Heart right ventricle (tissue), 16 donors: ENCODE measurements around the gene PAN2. TPM values are rescaled to one million over a fixed set of nuclear protein-coding genes. Genes with fewer than 3 reads are reported as not detected.
A peak's percentile ranks its signal among the peaks of the same experiment; 100 is the strongest.

Experiments
- ATAC-seq, 8 donors: fragments of 200-7000 bp; cut with Tn5 transposase; one replicate each; pipeline ENCODE4 v1.9.1; 2020; ENCODE audit warnings: mild to moderate bottlenecking in 8 of 8, moderate library complexity in 8 of 8, moderate number of reproducible peaks in 1 of 8
- DNase-seq, 2 donors: peaks; one replicate each; pipeline ENCODE4 v3.0.0-alpha.2; 2020
- H3K27ac ChIP-seq, 10 donors: fragments of 200-600 bp; sonication (generic) in 2 of 10; one replicate each; pipeline versions ENCODE4 v1.5.0 to v1.8.0; 2020 to 2022; ENCODE audit warnings: mild to moderate bottlenecking in 3 of 10
- H3K27me3 ChIP-seq, 7 donors: fragments of 200-600 bp; one replicate each; pipeline ENCODE4 v1.8.0; 2021 to 2022; ENCODE audit warnings: mild to moderate bottlenecking in 2 of 7
- H3K36me3 ChIP-seq, 9 donors: fragments of 200-600 bp; sonication (generic) in 1 of 9; one replicate each; pipeline versions ENCODE4 v1.5.0 to v1.8.0; 2020 to 2022; ENCODE audit warnings: mild to moderate bottlenecking in 2 of 9
- H3K4me1 ChIP-seq, 9 donors: fragments of 200-600 bp; sonication (generic) in 1 of 9; one replicate each; pipeline versions ENCODE4 v1.5.0 to v1.8.0; 2020 to 2022; ENCODE audit warnings: mild to moderate bottlenecking in 4 of 9
- H3K4me3 ChIP-seq, 10 donors: fragments of 200-600 bp; sonication (generic) in 2 of 10; one replicate each; pipeline versions ENCODE4 v1.5.0 to v1.8.0; 2020 to 2022; ENCODE audit warnings: mild to moderate bottlenecking in 7 of 10, moderate library complexity in 2 of 10
- H3K9me3 ChIP-seq, 11 donors: fragments of 200-600 bp in 10 of 11; sonication (generic) in 2 of 11; one replicate each; pipeline versions ENCODE4 v1.5.0 to v1.8.0; 2013 to 2022; ENCODE audit warnings: mild to moderate bottlenecking in 2 of 11, control low read depth in 1 of 11, moderate library complexity in 1 of 11
- CTCF ChIP-seq, 9 donors: fragments of 200-600 bp; sonication (generic) in 2 of 9; IDR thresholded peaks; one replicate each; pipeline versions ENCODE4 v1.5.0 to v1.8.0; 2021 to 2022; ENCODE audit warnings: antibody characterized with exemption in 9 of 9, mild to moderate bottlenecking in 5 of 9, moderate library complexity in 1 of 9
- WGBS, 2 donors: extraction: QIAGEN DNeasy Blood & Tissue Kit; methylation state at CpG; one replicate each; pipeline ENCODE4 v1.1.7; 2013; ENCODE audit warnings: inconsistent platforms in 1 of 2; 5-methylcytosine and 5-hydroxymethylcytosine counted together
- intact Hi-C, 10 donors: fragments of 100-400 bp; cut with DNase I; formaldehyde crosslinking; loops; one replicate each; pipeline versions ENCODE4 v1.11.1 to v1.14.2; 2022
- polyA plus RNA-seq, 2 donors: library from polyadenylated mRNA; stranded (reverse); fragments of 200-250 nt; gene quantifications; one replicate each; pipeline ENCODE4 v1.2.3, GENCODE V29; 2013
- total RNA-seq, 10 donors: library from RNA; stranded (reverse); fragmentation: NEBNext Ultra II Directional in 3 of 10; extraction: Animal tissue kit (Norgen Biotek cat#: 25700) in 3 of 10; gene quantifications; one replicate each; pipeline versions ENCODE4 v1.2.1 to v1.2.4, GENCODE V29; 2021 to 2023
- donor health status: Arrhythmogenic right ventricular cardiomyopathy.
- donor health status: ischemic (EF 13 %, LVEDD 7.1; RV severe dilation, severe dysfunction).
- donor health status: healthy with polysubstance abuse.
- donor health status: DM: no; HTN: yes; CAD: no.
- donor health status: DM: no; HTN: no; CAD: no.
- donor health status: ischemic (EF 25% LVEDD 6.9; RV normal size, moderate dysfunction).
- donor health status: ischemic (EF 25% LVEDD 5.7; RV mildly dilated, moderate dysfunction).
- donor health status: healthy.
- donor health status: DM: yes; HTN: yes; CAD: no.
- donor health status: Ischemic cardiomyopathy.
- donor health status: ischemic (EF 35%, LVEDD 5.7; RV mildly dilated, moderate dysfunction).
- donor health status: nonischemic (EF 11% LVEDD 7.7; RV severe dilation, severe dysfunction).
- donor health status: DM: yes; HTN: yes; CAD: no.
- donor health status: PGD.
- donor health status: ischemic (EF 29% LVEDD 5.4; RV normal size, mild dysfunction).
- donor health status: nonischemic (EF 23%, LVEDD 6.1; RV moderate dilation, normal function).

PAN2 gene
- total and polyA plus RNA-seq, 12 donors, result 20.6 to 85.3 (median 38.1) TPM

GRCh38 chr12:56341616-56342015 is 7.8 kb upstream of the PAN2 start:
- no peak overlapping the region for H3K4me3 ChIP-seq
- H3K9me3 ChIP-seq, result no peaks in the 10 kb centered on the region
- H3K27ac ChIP-seq, result no peak overlapping the region
- no peak for DNase-seq
- 45 to 50% methylated on average over 1 of the region's 1 CpG for WGBS, 2 donors
- H3K27me3 ChIP-seq, result no peaks in the 10 kb centered on the region
- peaks cover 0 to 27% (median 0%) of the 10 kb centered on the region in 9 donors for H3K4me1 ChIP-seq
- H3K36me3 ChIP-seq, result peaks cover 0 to 63% (median 38%) of the 10 kb centered on the region in 9 donors
- intact Hi-C loops, result loop anchor here in 1 of 10 donors (10.0 kb wide), 1 partner anchor 123 kb away; the partner anchor contains the start of gene SPRYD4
- no peak for TF ChIP-seq CTCF (IDR thresholded peaks at IDR 0.05)
- no peak for ATAC-seq

DNA sequence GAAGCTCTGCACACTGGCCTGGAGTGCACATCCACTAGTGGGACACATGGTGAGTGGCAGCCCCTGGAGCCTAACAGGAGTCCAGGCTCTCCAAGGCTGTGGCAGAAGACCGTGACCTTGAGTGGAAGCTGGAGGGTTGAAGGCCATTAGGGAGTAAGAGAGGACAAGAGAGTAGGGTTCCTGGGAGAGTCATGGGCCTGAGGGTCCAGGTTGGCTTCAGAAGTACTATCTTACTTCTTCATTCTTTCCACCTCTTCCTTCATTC is 5.3 kb upstream of the PAN2 start:
- 91 to 94% methylated on average over 1 of the region's 1 CpG for WGBS, 2 donors
- Histone ChIP-seq H3K27ac (peak overlapping the region in 1 of 10 donors; percentile 86), H3K4me3 (no peak overlapping the region), H3K9me3 (no peaks in the 10 kb centered on the region), H3K4me1 (peaks cover 0 to 33% (median 3%) of the 10 kb centered on the region in 9 donors), H3K36me3 (peaks cover 0 to 37% (median 20%) of the 10 kb centered on the region in 9 donors), H3K27me3 (no peaks in the 10 kb centered on the region)
- intact Hi-C loops, result loop anchor here in 4 of 10 donors (10.0 kb wide), 2 partner anchors 126 to 256 kb away; partner anchors contain the start of gene SPRYD4 (in 4 of the 4)
- no peak for TF ChIP-seq CTCF (IDR thresholded peaks at IDR 0.05)
- DNase-seq, result no peak
- ATAC-seq, result no peak

GRCh38 chr12:56338308-56339157 is 4.7 kb upstream of the PAN2 start, which contains the start of gene IL23A:
Gene IL23A (plus strand): TSS chr12:56338884. CDS start chr12:56339045, 161 bp downstream.
- DNase-seq, result no peak
- Histone ChIP-seq H3K27ac (peak within 1 kb of the TSS in 1 of 10 donors; percentile 86), H3K4me3 (no peak within 1 kb of the TSS), H3K4me1 (peaks cover 0 to 33% (median 3%) of the 10 kb centered on the region in 9 donors), H3K36me3 (peaks cover 0 to 32% (median 14%) of the 10 kb centered on the region in 9 donors), H3K9me3 (no peaks in the 10 kb centered on the region), H3K27me3 (no peaks in the 10 kb centered on the region)
- ATAC-seq, result no peak
- TF ChIP-seq CTCF (IDR thresholded peaks at IDR 0.05), result no peak
- 37 to 47% methylated on average over 9 of the region's 9 CpGs for WGBS, 2 donors
- intact Hi-C loops, result loop anchor here in 4 of 10 donors (10.0 kb wide), 2 partner anchors 126 to 256 kb away; partner anchors contain the start of gene SPRYD4 (in 4 of the 4)

- Histone ChIP-seq H3K4me1 (peaks cover 5 to 39% (median 7%) of the 10 kb centered on the region in 9 donors), H3K27ac (peak overlapping the region in 1 of 10 donors; percentile 86), H3K36me3 (peaks cover 0 to 25% (median 7%) of the 10 kb centered on the region in 9 donors), H3K4me3 (no peak overlapping the region), H3K9me3 (no peaks in the 10 kb centered on the region), H3K27me3 (no peaks in the 10 kb centered on the region)
- TF ChIP-seq CTCF (IDR thresholded peaks at IDR 0.05), result no peak
- no peak for DNase-seq
- 80 to 83% methylated on average over 8 of the region's 8 CpGs for WGBS, 2 donors
- intact Hi-C loops, result loop anchor here in 4 of 10 donors (10.0 kb wide), 2 partner anchors 127 to 257 kb away; partner anchors contain the start of gene SPRYD4 (in 4 of the 4)
- no peak for ATAC-seq
These were observed 4.0 kb upstream of the PAN2 start for GRCh38 chr12:56337753-56338251.
